Esophagus squamous epithelium (tissue), 5 donors: ENCODE data around the gene COA7. TPM values are rescaled to one million over a fixed set of nuclear protein-coding genes. Genes with fewer than 3 reads are reported as not detected.

Experiments
- DNase-seq: peaks from one replicate; lab custom pipeline; 2025; lab: John Stamatoyannopoulos, UW
- H3K27ac ChIP-seq, 4 donors: fragments of 200-600 bp; sonication (generic); one replicate each; pipeline ENCODE4 v1.5.1; 2016 to 2019; ENCODE audit warnings: mild to moderate bottlenecking in 1 of 4
- H3K27me3 ChIP-seq, 4 donors: fragments of 200-600 bp; sonication (generic); 1 replicate in 3 of 4; 2 replicates in 1 of 4; pipeline versions ENCODE4 v1.5.1 to v1.6.0; 2017 to 2021; ENCODE audit warnings: antibody characterized with exemption in 1 of 4
- H3K36me3 ChIP-seq, 3 donors: fragments of 200-600 bp; sonication (generic); one replicate each; pipeline ENCODE4 v1.5.1; 2016 to 2019
- H3K4me1 ChIP-seq, 3 donors: fragments of 200-600 bp; sonication (generic); one replicate each; pipeline ENCODE4 v1.5.1; 2017 to 2019
- H3K4me3 ChIP-seq, 4 donors: fragments of 200-600 bp; sonication (generic); 1 replicate in 3 of 4; 2 replicates in 1 of 4; pipeline ENCODE4 v1.5.1; 2016 to 2019; ENCODE audit warnings: mild to moderate bottlenecking in 2 of 4, moderate library complexity in 1 of 4
- H3K9me3 ChIP-seq, 3 donors: fragments of 200-600 bp; sonication (generic); one replicate each; pipeline ENCODE4 v1.5.1; 2016 to 2019
- CTCF ChIP-seq, 6 experiments: fragments of 450-650 bp in 4 of 6; fragments of 200-600 bp in 2 of 6; sonication (generic) in 2 of 6; IDR thresholded peaks; one replicate each; pipeline ENCODE4 v1.5.1; 2016 to 2019; ENCODE audit warnings: antibody characterized with exemption in 6 of 6, mild to moderate bottlenecking in 4 of 6, moderate library complexity in 4 of 6
- POLR2A ChIP-seq, 4 donors: fragments of 450-650 bp; IDR thresholded peaks; one replicate each; pipeline ENCODE4 v1.6.1; 2017; ENCODE audit warnings: antibody characterized with exemption in 4 of 4, mild to moderate bottlenecking in 4 of 4, moderate library complexity in 3 of 4
- WGBS, 2 donors: methylation state at CpG; one replicate each; pipeline ENCODE4 v1.1.5; 2018; 5-methylcytosine and 5-hydroxymethylcytosine counted together
- intact Hi-C: fragments of 100-400 bp; cut with DNase I; formaldehyde crosslinking; loops from one replicate; pipeline ENCODE4 v1.15.0; 2022
- total RNA-seq, 4 donors: library from RNA; depleted of rRNA; stranded (reverse); fragments of >200 nt; gene quantifications; one replicate each; pipeline ENCODE4 v1.1.0, GENCODE V29; 2016
- donor health status: DM: yes; HTN: yes; CAD: no.

Gene COA7
- total RNA-seq, 4 donors from 2014 or later = 11.2 to 13.5 (median 12.3) TPM

- no peak for DNase-seq
Observed at GRCh38 chr1:52668711-52669110, 29.4 kb downstream of the COA7 start.

GRCh38 chr1:52667984-52668383, 30.2 kb downstream of the COA7 start:
- no peak overlapping the region for H3K27ac ChIP-seq
- intact Hi-C loops = no loop called here
- no peaks in the 10 kb centered on the region for H3K36me3 ChIP-seq
- DNase-seq = no peak
- H3K9me3 ChIP-seq = no peaks in the 10 kb centered on the region
- H3K27me3 ChIP-seq = peaks cover 0 to 19% (median 0%) of the 10 kb centered on the region in 4 donors
- TF ChIP-seq POLR2A (IDR thresholded peaks at IDR 0.05) (no peak), CTCF (IDR thresholded peaks at IDR 0.05) (no peak)
- 76 to 95% methylated on average over 2 to 3 of the region's 3 CpGs for WGBS, 2 donors
- H3K4me3 ChIP-seq = no peak overlapping the region
- peaks cover 0 to 26% (median 4%) of the 10 kb centered on the region in 3 donors for H3K4me1 ChIP-seq

More at GRCh38 chr1:52668711-52669110, 29.4 kb downstream of the COA7 start:
- Histone ChIP-seq H3K27me3 (peaks cover 0 to 12% (median 0%) of the 10 kb centered on the region in 4 donors), H3K4me1 (peaks cover 0 to 19% (median 0%) of the 10 kb centered on the region in 3 donors), H3K9me3 (no peaks in the 10 kb centered on the region), H3K36me3 (no peaks in the 10 kb centered on the region), H3K27ac (no peak overlapping the region), H3K4me3 (no peak overlapping the region)
- 54 to 56% methylated on average over 2 of the region's 2 CpGs for WGBS, 2 donors
- TF ChIP-seq POLR2A (IDR thresholded peaks at IDR 0.05) (no peak), CTCF (IDR thresholded peaks at IDR 0.05) (no peak)
- intact Hi-C loops = no loop called here

GRCh38 chr1:52667290-52667689, 30.9 kb downstream of the COA7 start:
- peaks cover 0 to 33% (median 6%) of the 10 kb centered on the region in 3 donors for H3K4me1 ChIP-seq
- H3K36me3 ChIP-seq = no peaks in the 10 kb centered on the region
- no peak for DNase-seq
- WGBS, 2 donors = 85 to 87% methylated on average over 5 of the region's 5 CpGs
- H3K27me3 ChIP-seq = peaks cover 0 to 23% (median 0%) of the 10 kb centered on the region in 4 donors
- no peak overlapping the region for H3K4me3 ChIP-seq
- intact Hi-C loops = no loop called here
- TF ChIP-seq POLR2A (IDR thresholded peaks at IDR 0.05) (no peak), CTCF (IDR thresholded peaks at IDR 0.05) (no peak)
- H3K9me3 ChIP-seq = no peaks in the 10 kb centered on the region
- H3K27ac ChIP-seq = no peak overlapping the region

GRCh38 chr1:52665006-52665941, 32.9 kb downstream of the COA7 start:
- peaks cover 0 to 34% (median 6%) of the 10 kb centered on the region in 3 donors for H3K4me1 ChIP-seq
- peaks cover 0 to 38% (median 0%) of the 10 kb centered on the region in 4 donors for H3K27me3 ChIP-seq
- H3K27ac ChIP-seq = no peak overlapping the region
- 74 to 84% methylated on average over 6 to 8 of the region's 8 CpGs for WGBS, 2 donors
- no peaks in the 10 kb centered on the region for H3K9me3 ChIP-seq
- no peak for DNase-seq
- no peak for TF ChIP-seq CTCF (IDR thresholded peaks at IDR 0.05)
- no peak for TF ChIP-seq POLR2A (IDR thresholded peaks at IDR 0.05)
- intact Hi-C loops = no loop called here
- no peaks in the 10 kb centered on the region for H3K36me3 ChIP-seq
- no peak overlapping the region for H3K4me3 ChIP-seq

GRCh38 chr1:52663716-52664115, 34.4 kb downstream of the COA7 start:
- DNase-seq = no peak
- TF ChIP-seq CTCF (IDR thresholded peaks at IDR 0.05) (no peak), POLR2A (IDR thresholded peaks at IDR 0.05) (no peak)
- Histone ChIP-seq H3K4me3 (no peak overlapping the region), H3K27me3 (peaks cover 0 to 46% (median 0%) of the 10 kb centered on the region in 4 donors), H3K9me3 (no peaks in the 10 kb centered on the region), H3K4me1 (peaks cover 0 to 33% (median 6%) of the 10 kb centered on the region in 3 donors), H3K27ac (no peak overlapping the region), H3K36me3 (no peaks in the 10 kb centered on the region)
- WGBS, 2 donors = 43 to 65% methylated on average over 5 of the region's 5 CpGs
- intact Hi-C loops = no loop called here
